PFSK-1 (cell line): Measurements from ENCODE around the gene DNAJB12.

Experiments used
- FOXP2 ChIP-seq: optimal IDR thresholded peaks from 2 replicates; pipeline ENCODE3; 2011; ENCODE audit warnings: borderline replicate concordance, control low read depth, inconsistent platforms; ENCODE audit not compliant: insufficient read depth; ENCODE audit errors: extremely low read length, extremely low read depth
- POLR2AphosphoS5 ChIP-seq: IDR thresholded peaks from 2 replicates; pipeline ENCODE4 v1.6.1; 2012; ENCODE audit warnings: low read depth, mild to moderate bottlenecking, control low read depth, low read length, moderate library complexity
- SIN3A ChIP-seq: IDR thresholded peaks from 2 replicates; pipeline ENCODE4 v1.6.1; 2012; ENCODE audit warnings: mild to moderate bottlenecking, low read length, moderate library complexity, borderline replicate concordance; ENCODE audit not compliant: insufficient read depth
- TAF1 ChIP-seq: IDR thresholded peaks from 2 replicates; pipeline ENCODE4 v1.6.1; 2012; ENCODE audit warnings: low read length, control low read depth, borderline replicate concordance; ENCODE audit not compliant: insufficient read depth
- TF ChIP-seq, protein P1 (sequence below), 2 experiments: IDR thresholded peaks; 2 replicates each; pipeline versions ENCODE4 v1.6.1 to v1.8.0; 2011 to 2012; ENCODE audit warnings: low read depth in 2 of 2, low read length in 2 of 2, control low read depth in 1 of 2, inconsistent platforms in 1 of 2, mild to moderate bottlenecking in 1 of 2, moderate library complexity in 1 of 2; ENCODE audit not compliant: insufficient read depth in 1 of 2

The DNAJB12 gene

GRCh38 chr10:72337039-72337629 is 17.6 kb downstream of the DNAJB12 start:
- no peak for TF ChIP-seq POLR2AphosphoS5
- TF ChIP-seq, protein P1, sequence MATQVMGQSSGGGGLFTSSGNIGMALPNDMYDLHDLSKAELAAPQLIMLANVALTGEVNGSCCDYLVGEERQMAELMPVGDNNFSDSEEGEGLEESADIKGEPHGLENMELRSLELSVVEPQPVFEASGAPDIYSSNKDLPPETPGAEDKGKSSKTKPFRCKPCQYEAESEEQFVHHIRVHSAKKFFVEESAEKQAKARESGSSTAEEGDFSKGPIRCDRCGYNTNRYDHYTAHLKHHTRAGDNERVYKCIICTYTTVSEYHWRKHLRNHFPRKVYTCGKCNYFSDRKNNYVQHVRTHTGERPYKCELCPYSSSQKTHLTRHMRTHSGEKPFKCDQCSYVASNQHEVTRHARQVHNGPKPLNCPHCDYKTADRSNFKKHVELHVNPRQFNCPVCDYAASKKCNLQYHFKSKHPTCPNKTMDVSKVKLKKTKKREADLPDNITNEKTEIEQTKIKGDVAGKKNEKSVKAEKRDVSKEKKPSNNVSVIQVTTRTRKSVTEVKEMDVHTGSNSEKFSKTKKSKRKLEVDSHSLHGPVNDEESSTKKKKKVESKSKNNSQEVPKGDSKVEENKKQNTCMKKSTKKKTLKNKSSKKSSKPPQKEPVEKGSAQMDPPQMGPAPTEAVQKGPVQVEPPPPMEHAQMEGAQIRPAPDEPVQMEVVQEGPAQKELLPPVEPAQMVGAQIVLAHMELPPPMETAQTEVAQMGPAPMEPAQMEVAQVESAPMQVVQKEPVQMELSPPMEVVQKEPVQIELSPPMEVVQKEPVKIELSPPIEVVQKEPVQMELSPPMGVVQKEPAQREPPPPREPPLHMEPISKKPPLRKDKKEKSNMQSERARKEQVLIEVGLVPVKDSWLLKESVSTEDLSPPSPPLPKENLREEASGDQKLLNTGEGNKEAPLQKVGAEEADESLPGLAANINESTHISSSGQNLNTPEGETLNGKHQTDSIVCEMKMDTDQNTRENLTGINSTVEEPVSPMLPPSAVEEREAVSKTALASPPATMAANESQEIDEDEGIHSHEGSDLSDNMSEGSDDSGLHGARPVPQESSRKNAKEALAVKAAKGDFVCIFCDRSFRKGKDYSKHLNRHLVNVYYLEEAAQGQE (IDR thresholded peaks at IDR 0.05; ENCODE audit: insufficient read depth in 1 of 2, low read depth in 2 of 2, low read length in 2 of 2) = no peak
- no peak for TF ChIP-seq FOXP2
- no peak for TF ChIP-seq TAF1
- no peak for TF ChIP-seq SIN3A

DNA sequence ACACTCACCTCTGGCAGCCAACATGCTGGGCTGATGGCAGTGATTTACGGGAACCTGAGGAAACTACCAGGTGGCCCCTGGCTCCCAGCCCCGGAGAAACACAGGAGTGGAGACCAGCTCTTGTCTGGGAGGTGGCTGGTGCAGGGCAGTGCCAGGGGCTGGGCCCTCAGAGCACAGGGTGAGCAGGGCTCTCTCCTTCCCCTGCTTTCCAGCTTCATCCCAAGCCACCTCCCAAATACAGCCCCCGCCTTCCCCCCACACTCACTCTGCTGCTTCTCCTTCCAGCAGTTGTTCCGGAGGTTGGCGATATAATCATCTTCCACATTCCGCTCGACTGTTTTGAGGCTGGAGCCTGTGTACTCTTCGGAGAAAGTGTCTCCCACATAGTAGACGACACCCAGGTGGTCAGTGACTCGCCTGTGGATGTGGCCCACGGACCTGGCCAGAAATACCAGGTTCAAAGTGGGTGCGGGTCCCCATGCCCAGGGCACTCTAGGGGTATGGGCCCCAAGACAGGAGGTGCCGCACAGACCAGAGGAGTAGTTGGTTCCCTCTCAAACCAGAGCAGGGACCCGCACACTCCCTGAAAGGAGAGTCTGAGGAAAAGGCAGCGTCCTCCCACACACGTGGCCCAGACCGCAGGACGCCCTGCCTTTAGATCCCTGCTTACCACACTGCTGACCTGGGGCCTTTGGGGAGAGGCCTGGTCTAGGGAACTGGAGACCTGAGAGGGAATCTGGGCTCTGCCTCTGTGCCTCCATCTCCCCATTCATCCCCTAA is 18.3 kb downstream of the DNAJB12 start:
- TF ChIP-seq, protein P1 (IDR thresholded peaks at IDR 0.05; ENCODE audit: insufficient read depth in 1 of 2, low read depth in 2 of 2, low read length in 2 of 2) = no peak
- TF ChIP-seq TAF1 (no peak), FOXP2 (no peak), SIN3A (no peak)

- TF ChIP-seq FOXP2 = no peak
- TF ChIP-seq POLR2AphosphoS5 = no peak
- TF ChIP-seq, protein P1 (IDR thresholded peaks at IDR 0.05; ENCODE audit: insufficient read depth in 1 of 2, low read depth in 2 of 2, low read length in 2 of 2) = no peak
- TF ChIP-seq TAF1 = no peak
- no peak for TF ChIP-seq SIN3A
Observed at GRCh38 chr10:72335394-72336258, 19.1 kb downstream of the DNAJB12 start.

DNA sequence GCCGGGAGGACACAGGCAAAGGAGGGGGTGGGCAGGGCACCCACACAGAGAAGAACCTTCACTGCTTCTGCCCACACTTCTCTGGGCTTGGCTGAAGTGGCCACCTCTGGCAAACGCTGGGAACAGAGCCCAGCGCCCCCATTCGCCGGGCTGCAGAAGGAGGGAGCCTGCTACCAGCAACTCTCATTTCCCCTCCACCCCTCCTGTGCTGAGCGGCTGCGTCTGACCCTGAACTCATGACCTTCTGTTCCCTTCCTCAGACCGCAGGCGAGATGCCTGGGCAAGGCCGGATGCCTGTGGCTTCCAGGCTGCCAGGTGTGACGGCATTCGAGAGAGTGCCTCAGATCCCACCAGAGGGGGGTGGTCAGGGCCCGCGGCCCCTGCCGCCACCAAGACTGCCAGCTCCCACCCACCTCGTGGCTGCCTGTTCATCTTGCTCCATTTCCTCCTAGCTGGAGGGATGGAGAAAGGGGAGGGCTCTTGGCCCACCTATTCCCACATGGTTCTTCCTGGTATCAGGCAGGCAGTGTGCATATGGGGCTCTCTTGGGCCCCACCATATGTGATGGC is 19.8 kb downstream of the DNAJB12 start:
- TF ChIP-seq TAF1 (no peak), POLR2AphosphoS5 (no peak), SIN3A (no peak), FOXP2 (no peak)
- TF ChIP-seq, protein P1 (IDR thresholded peaks at IDR 0.05; ENCODE audit: insufficient read depth in 1 of 2, low read depth in 2 of 2, low read length in 2 of 2) = no peak
